Lower lobe of right lung (tissue), 2 donors: ENCODE data around the gene LRFN4. TPM values are rescaled to one million over a fixed set of nuclear protein-coding genes. Genes with fewer than 3 reads are reported as not detected.
A peak's percentile ranks its signal among the peaks of the same experiment; 100 is the strongest.

ENCODE experiments used
- ATAC-seq, 2 donors: fragments of 200-7000 bp; cut with Tn5 transposase; one replicate each; pipeline ENCODE4 v1.9.1; 2020 to 2022; ENCODE audit warnings: mild to moderate bottlenecking in 2 of 2, moderate library complexity in 2 of 2
- DNase-seq: peaks from one replicate; pipeline ENCODE4 v3.0.0-alpha.2; 2020
- H3K27ac ChIP-seq: fragments of 200-600 bp; one replicate; pipeline ENCODE4 v1.8.0; 2022
- H3K27me3 ChIP-seq: fragments of 200-600 bp; one replicate; pipeline ENCODE4 v1.8.0; 2022; ENCODE audit warnings: low read depth
- H3K36me3 ChIP-seq: fragments of 200-600 bp; one replicate; pipeline ENCODE4 v1.8.0; 2022; ENCODE audit warnings: mild to moderate bottlenecking
- H3K4me1 ChIP-seq: fragments of 200-600 bp; one replicate; pipeline ENCODE4 v1.8.0; 2022
- H3K4me3 ChIP-seq: fragments of 200-600 bp; one replicate; pipeline ENCODE4 v1.8.0; 2022; ENCODE audit warnings: mild to moderate bottlenecking
- H3K9me3 ChIP-seq: fragments of 200-600 bp; one replicate; pipeline ENCODE4 v1.8.0; 2022
- CTCF ChIP-seq: fragments of 200-600 bp; IDR thresholded peaks from one replicate; pipeline ENCODE4 v1.8.0; 2022; ENCODE audit warnings: antibody characterized with exemption, mild to moderate bottlenecking
- intact Hi-C: fragments of 100-400 bp; cut with DNase I; formaldehyde crosslinking; loops from one replicate; pipeline ENCODE4 v1.11.0; 2022
- total RNA-seq: library from RNA; stranded (reverse); fragmentation: NEBNext Ultra II Directional; extraction: Animal tissue kit (Norgen Biotek cat#: 25700); gene quantifications from one replicate; pipeline ENCODE4 v1.2.1, GENCODE V29; 2021
- donor health status: DM: no; HTN: yes; CAD: no; lungs with severe emphysema.

LRFN4 gene
- total RNA-seq, 1 donor from 2014 or later = 15.7 TPM

GRCh38 chr11:66882561-66883015 lies 25.7 kb downstream of the LRFN4 start:
- no peak for TF ChIP-seq CTCF
- Histone ChIP-seq H3K9me3 (no peaks in the 10 kb centered on the region), H3K4me3 (peak overlapping the region; percentile 33), H3K36me3 (no peaks in the 10 kb centered on the region), H3K27ac (no peak overlapping the region), H3K4me1 (peaks cover 8% of the 10 kb centered on the region), H3K27me3 (no peaks in the 10 kb centered on the region)
- ATAC-seq (peak; percentile 20 to 49), DNase-seq (no peak)
- intact Hi-C loops = no loop called here

GRCh38 chr11:66883016-66883965 lies 26.4 kb downstream of the LRFN4 start:
- Histone ChIP-seq H3K4me3 (peak overlapping the region; percentile 33), H3K27ac (no peak overlapping the region), H3K4me1 (peaks cover 8% of the 10 kb centered on the region), H3K27me3 (no peaks in the 10 kb centered on the region), H3K36me3 (no peaks in the 10 kb centered on the region), H3K9me3 (no peaks in the 10 kb centered on the region)
- peak; percentile 72 for TF ChIP-seq CTCF
- ATAC-seq = peak; percentile 84 to 87
- intact Hi-C loops = no loop called here
- DNase-seq = peak; percentile 80

GRCh38 chr11:66884443-66884842 lies 27.6 kb downstream of the LRFN4 start:
- DNase-seq = no peak
- intact Hi-C loops = no loop called here
- Histone ChIP-seq H3K27me3 (no peaks in the 10 kb centered on the region), H3K27ac (no peak overlapping the region), H3K36me3 (no peaks in the 10 kb centered on the region), H3K9me3 (no peaks in the 10 kb centered on the region), H3K4me3 (no peak overlapping the region), H3K4me1 (peaks cover 8% of the 10 kb centered on the region)
- no peak for ATAC-seq
- no peak for TF ChIP-seq CTCF

GRCh38 chr11:66885469-66885868 lies 28.6 kb downstream of the LRFN4 start:
- Histone ChIP-seq H3K36me3 (no peaks in the 10 kb centered on the region), H3K27ac (no peak overlapping the region), H3K27me3 (no peaks in the 10 kb centered on the region), H3K9me3 (no peaks in the 10 kb centered on the region), H3K4me3 (no peak overlapping the region), H3K4me1 (peaks cover 4% of the 10 kb centered on the region)
- ATAC-seq (no peak), DNase-seq (no peak)
- intact Hi-C loops = no loop called here
- no peak for TF ChIP-seq CTCF

- H3K27ac ChIP-seq = no peak overlapping the region
- no peaks in the 10 kb centered on the region for H3K27me3 ChIP-seq
- no peak for TF ChIP-seq CTCF
- intact Hi-C loops = no loop called here
- H3K9me3 ChIP-seq = no peaks in the 10 kb centered on the region
- no peaks in the 10 kb centered on the region for H3K36me3 ChIP-seq
- H3K4me3 ChIP-seq = no peak overlapping the region
- ATAC-seq = no peak
- no peaks in the 10 kb centered on the region for H3K4me1 ChIP-seq
- DNase-seq = no peak
Observed at GRCh38 chr11:66885950-66886440, 29.1 kb downstream of the LRFN4 start.
